ENCODE results near the gene B4GALNT1. TPM values are rescaled to one million over a fixed set of nuclear protein-coding genes. Genes with fewer than 3 reads are reported as not detected.

Gene B4GALNT1
- total and polyA plus RNA-seq, 9 of the 15 experiments (the other 6 are each of a cell fraction or from before 2014, with no cell fraction given): 1.0 to 32.2 (median 9.8) TPM

GRCh38 chr12:57632958-57633840 is at the start of gene B4GALNT1 (continued):
- TF ChIP-seq TAF7 (tag; IDR thresholded peaks at IDR 0.05) (no peak), BMI1 (IDR thresholded peaks at IDR 0.05; ENCODE audit: low read length) (no peak), YY1 (IDR thresholded peaks at IDR 0.05; ENCODE audit: borderline replicate concordance in 1 of 3, control insufficient read depth in 1 of 3, extremely low read depth in 1 of 3, insufficient read depth in 3 of 3, insufficient read length in 1 of 3, insufficient replicate concordance in 2 of 3, low read depth in 1 of 3, low read length in 2 of 3) (peak in 2 of 3 experiments; percentile 54 to 62), ATF4 (CRISPR knock-in tag; IDR thresholded peaks at IDR 0.05) (no peak), FOXJ3 (CRISPR knock-in tag; IDR thresholded peaks at IDR 0.05) (no peak), FOXM1 (IDR thresholded peaks at IDR 0.05; ENCODE audit: low read depth) (no peak), FOXM1 (CRISPR knock-in tag; IDR thresholded peaks at IDR 0.05; ENCODE audit: low read depth) (no peak), ZNF717 (CRISPR knock-in tag; IDR thresholded peaks at IDR 0.05) (no peak), ZBTB11 (CRISPR knock-in tag; IDR thresholded peaks at IDR 0.05) (no peak), JUND (IDR thresholded peaks at IDR 0.05; ENCODE audit: borderline replicate concordance, low read depth, low read length) (0 out of 2 replicates have a peak, but pooled peaks have one; percentile 13), JUND (tag; IDR thresholded peaks at IDR 0.05; ENCODE audit: borderline replicate concordance, low read depth, low read length) (no peak), PKNOX1 (IDR thresholded peaks at IDR 0.05) (no peak), EZH2 (IDR thresholded peaks at IDR 0.05; ENCODE audit: borderline replicate concordance, low read depth, low read length) (no peak), HMGXB4 (CRISPR knock-in tag; IDR thresholded peaks at IDR 0.05) (peak; percentile 95), NRF1 (conservative IDR thresholded peaks at IDR 0.05 in 1 of 2, IDR thresholded peaks at IDR 0.05 in 1 of 2) (peak; percentile 63 to 72), IFI16 (CRISPR knock-in tag; IDR thresholded peaks at IDR 0.05) (no peak)
